Lower leg skin (tissue), 4 donors: ENCODE measurements around the gene MCCC1. TPM values are rescaled to one million over a fixed set of nuclear protein-coding genes. Genes with fewer than 3 reads are reported as not detected.

Source experiments
- DNase-seq, 2 donors: peaks; one replicate each; pipeline ENCODE4 v3.0.0-alpha.2; 2019; ENCODE audit warnings: low spot score in 2 of 2
- H3K4me3 ChIP-seq: fragments of 200-600 bp; sonication (generic); 2 replicates; pipeline ENCODE4 v1.5.1; 2017; ENCODE audit warnings: mild to moderate bottlenecking, low read depth; ENCODE audit not compliant: poor library complexity, severe bottlenecking
- CTCF ChIP-seq, 3 donors: fragments of 450-650 bp; IDR thresholded peaks; one replicate each; pipeline ENCODE4 v1.5.1; 2016; ENCODE audit warnings: antibody characterized with exemption in 3 of 3, mild to moderate bottlenecking in 3 of 3, moderate library complexity in 2 of 3
- POLR2A ChIP-seq, 2 donors: fragments of 450-650 bp; IDR thresholded peaks; one replicate each; pipeline ENCODE4 v1.6.1; 2016 to 2017; ENCODE audit warnings: antibody characterized with exemption in 2 of 2, mild to moderate bottlenecking in 1 of 2, moderate library complexity in 1 of 2
- WGBS, 2 donors: methylation state at CpG; one replicate each; pipeline ENCODE4 v1.1.5; 2018; 5-methylcytosine and 5-hydroxymethylcytosine counted together
- intact Hi-C: fragments of 100-400 bp; cut with DNase I; formaldehyde crosslinking; loops from one replicate; pipeline ENCODE4 v1.15.0; 2023; ENCODE audit warnings: low total_unique reads
- total RNA-seq, 4 donors: library from RNA; depleted of rRNA; stranded (reverse); fragments of >200 nt; gene quantifications; one replicate each; pipeline ENCODE4 v1.1.0, GENCODE V29; 2016

MCCC1 gene
- total RNA-seq, 4 donors from 2014 or later = 31.7 to 43.9 (median 36.9) TPM

GRCh38 chr3:183032880-183033555, 66.3 kb downstream of the MCCC1 start:
- 91 to 92% methylated on average over 6 of the region's 6 CpGs for WGBS, 2 donors
- intact Hi-C loops = no loop called here
- no peak for DNase-seq
- H3K4me3 ChIP-seq = no peak overlapping the region
- TF ChIP-seq CTCF (IDR thresholded peaks at IDR 0.05) = no peak
- TF ChIP-seq POLR2A (IDR thresholded peaks at IDR 0.05) = no peak

GRCh38 chr3:183031826-183032225, 67.5 kb downstream of the MCCC1 start:
- intact Hi-C loops = no loop called here
- no peak for DNase-seq
- no peak overlapping the region for H3K4me3 ChIP-seq
- WGBS, 2 donors = 92 to 100% methylated on average over 1 of the region's 1 CpG
- TF ChIP-seq POLR2A (IDR thresholded peaks at IDR 0.05) (no peak), CTCF (IDR thresholded peaks at IDR 0.05) (no peak)

DNA sequence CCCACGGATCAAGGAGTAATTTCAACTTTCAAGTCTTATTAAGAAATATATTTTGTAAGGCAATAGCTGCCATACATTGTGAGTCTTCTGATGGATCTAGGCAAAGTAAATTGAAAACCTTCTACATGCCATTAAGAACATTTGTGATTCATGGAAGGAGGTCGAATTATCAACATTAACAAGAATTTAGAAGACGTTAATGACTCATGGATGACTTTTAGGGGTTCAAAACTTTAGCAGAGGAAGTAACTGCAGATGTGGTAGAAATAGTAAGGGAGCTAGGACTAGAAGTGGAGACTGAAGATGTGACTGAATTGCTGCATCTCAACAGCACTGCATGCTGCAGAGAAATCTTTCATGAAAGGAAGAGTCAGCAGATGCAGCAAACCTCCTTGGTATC, 70.9 kb downstream of the MCCC1 start:
- H3K4me3 ChIP-seq = no peak overlapping the region
- DNase-seq = no peak
- TF ChIP-seq POLR2A (IDR thresholded peaks at IDR 0.05) (no peak), CTCF (IDR thresholded peaks at IDR 0.05) (no peak)
- intact Hi-C loops = no loop called here
- WGBS, 2 donors = 78 to 98% methylated on average over 3 of the region's 3 CpGs

GRCh38 chr3:183027276-183027675, 72.0 kb downstream of the MCCC1 start:
- 97 to 100% methylated on average over 1 of the region's 1 CpG for WGBS, 2 donors
- H3K4me3 ChIP-seq = no peak overlapping the region
- DNase-seq = no peak
- TF ChIP-seq CTCF (IDR thresholded peaks at IDR 0.05) (no peak), POLR2A (IDR thresholded peaks at IDR 0.05) (no peak)
- intact Hi-C loops = no loop called here

DNA sequence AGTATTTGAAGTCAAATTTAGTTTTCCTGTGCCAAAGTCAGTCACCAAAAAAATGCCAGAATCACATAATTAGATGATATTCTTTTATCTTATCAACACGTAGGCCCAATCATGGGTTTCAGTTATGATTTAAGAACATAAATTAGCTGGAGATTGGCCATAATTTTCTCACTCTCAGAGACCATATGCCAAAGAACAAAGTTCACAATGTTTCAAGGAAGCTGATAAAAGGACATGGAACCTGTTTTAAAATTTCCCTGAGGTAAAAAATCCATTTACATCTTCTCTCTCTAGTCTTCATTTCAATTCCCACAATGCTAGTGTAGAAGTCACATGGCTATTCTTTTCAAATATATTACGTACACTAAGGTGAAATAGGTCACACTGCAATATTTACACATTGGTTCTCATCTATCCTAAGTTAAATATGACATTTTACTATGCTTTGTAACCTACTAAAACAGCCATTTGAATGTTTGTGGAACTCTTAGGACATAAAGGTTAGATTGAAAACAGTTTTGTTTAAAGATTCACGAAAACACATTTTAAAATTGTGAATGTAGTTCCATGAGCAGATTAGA, 76.3 kb downstream of the MCCC1 start:
- WGBS, 2 donors = 91 to 93% methylated on average over 3 of the region's 3 CpGs
- DNase-seq = no peak
- no peak overlapping the region for H3K4me3 ChIP-seq
- intact Hi-C loops = no loop called here
- TF ChIP-seq POLR2A (IDR thresholded peaks at IDR 0.05) = no peak
- TF ChIP-seq CTCF (IDR thresholded peaks at IDR 0.05) = no peak
